ENCODE measurements around the gene CISTR. TPM values are rescaled to one million over a fixed set of nuclear protein-coding genes. Genes with fewer than 3 reads are reported as not detected.
"Not testable (repeated sequence)": the region's sequence is repeated elsewhere in the genome, so short reads cannot be mapped to it uniquely, and the experiment has no call there.

CISTR gene
- total and polyA plus RNA-seq, 5 donors from 2014 or later: not detected

DNA sequence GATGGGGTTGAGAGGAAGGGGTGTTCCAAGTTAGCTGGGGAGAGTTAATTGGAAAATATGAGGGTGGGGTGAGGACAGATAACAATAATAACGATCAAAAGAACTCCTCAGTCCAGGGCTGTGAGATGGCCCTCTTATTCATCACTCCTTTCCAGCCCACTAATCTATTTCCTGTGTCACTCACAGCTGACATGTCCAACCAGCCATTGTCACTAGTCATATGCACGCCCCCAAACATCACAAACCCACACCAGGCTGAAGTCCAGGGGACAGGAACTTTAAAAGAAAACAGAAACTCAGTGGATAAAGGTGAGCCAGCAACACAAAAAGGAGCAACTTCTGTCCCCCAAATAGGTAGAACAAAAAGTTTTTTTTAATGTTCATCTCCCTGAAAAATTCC is 25.4 kb downstream of the CISTR start:
- peak overlapping the region in 2 of 3 donors; percentile 95 to 97 for H3K27ac Mint-ChIP-seq
- ATAC-seq (ENCODE audit: low read depth in 2 of 2): no peak
- H3K27me3 Mint-ChIP-seq: peaks cover 5% of the 10 kb centered on the region
- peak overlapping the region; percentile 95 for H3K4me3 ChIP-seq (ENCODE audit: low read depth, low read length)
- peaks cover 25% of the 10 kb centered on the region for H3K4me1 ChIP-seq (ENCODE audit: control insufficient read depth, insufficient read depth, low read length, poor library complexity, severe bottlenecking)
- no peak overlapping the region for H3K27ac ChIP-seq (ENCODE audit: insufficient read depth, low read length, poor library complexity, severe bottlenecking)
- peak in 1 of 3 donors; percentile 42 for DNase-seq
- H3K36me3 ChIP-seq (ENCODE audit: control insufficient read depth, insufficient read depth, low read length): peaks cover 37% of the 10 kb centered on the region
- H3K4me3 Mint-ChIP-seq: peak overlapping the region; percentile 90 to 99 (median 94)
- no peaks in the 10 kb centered on the region for H3K9me3 ChIP-seq (ENCODE audit: control insufficient read depth in 2 of 2, low read length in 2 of 2)
- H3K4me1 Mint-ChIP-seq: peaks cover 0 to 39% (median 17%) of the 10 kb centered on the region in 4 donors
- no peaks in the 10 kb centered on the region for H3K27me3 ChIP-seq (ENCODE audit: control insufficient read depth, insufficient read depth, low read length)
- peaks cover 37% of the 10 kb centered on the region for H3K36me3 Mint-ChIP-seq
- H3K9me3 Mint-ChIP-seq: no peaks in the 10 kb centered on the region

DNA sequence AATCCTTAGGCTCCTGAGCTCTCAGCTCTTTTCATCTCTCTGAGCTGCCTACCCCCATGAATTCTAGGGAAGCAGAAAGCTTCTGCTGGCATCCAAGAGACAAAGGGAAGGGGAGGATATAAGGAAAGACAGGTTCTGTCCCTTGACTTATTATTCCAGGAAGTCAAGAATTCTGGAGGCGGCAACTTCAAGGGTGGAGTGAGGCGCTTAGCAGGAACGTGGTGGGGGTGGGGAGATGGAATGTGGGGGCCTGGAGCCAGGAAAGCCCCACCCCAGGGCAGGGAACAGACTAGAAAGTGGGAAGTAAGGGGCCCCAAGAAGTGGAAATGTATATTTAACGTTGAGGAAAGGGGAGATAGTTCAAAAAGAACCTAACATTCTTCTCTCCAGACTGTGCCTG is 26.0 kb downstream of the CISTR start:
- Mint-ChIP-seq H3K27me3 (peaks cover under 1% of the 10 kb centered on the region), H3K4me3 (peak overlapping the region; percentile 90 to 99 (median 94)), H3K27ac (peak overlapping the region in 2 of 3 donors; percentile 68 to 95), H3K9me3 (no peaks in the 10 kb centered on the region), H3K36me3 (peaks cover 42% of the 10 kb centered on the region), H3K4me1 (peaks cover 0 to 39% (median 17%) of the 10 kb centered on the region in 4 donors)
- H3K36me3 ChIP-seq (ENCODE audit: control insufficient read depth, insufficient read depth, low read length): peaks cover 43% of the 10 kb centered on the region
- no peaks in the 10 kb centered on the region for H3K27me3 ChIP-seq (ENCODE audit: control insufficient read depth, insufficient read depth, low read length)
- DNase-seq: no peak
- ATAC-seq (ENCODE audit: low read depth in 2 of 2): no peak
- peak overlapping the region; percentile 95 for H3K4me3 ChIP-seq (ENCODE audit: low read depth, low read length)
- no peak overlapping the region for H3K27ac ChIP-seq (ENCODE audit: insufficient read depth, low read length, poor library complexity, severe bottlenecking)
- H3K4me1 ChIP-seq (ENCODE audit: control insufficient read depth, insufficient read depth, low read length, poor library complexity, severe bottlenecking): peaks cover 25% of the 10 kb centered on the region
- H3K9me3 ChIP-seq (ENCODE audit: control insufficient read depth in 2 of 2, low read length in 2 of 2): no peaks in the 10 kb centered on the region

GRCh38 chr12:53722450-53723041 is 29.2 kb downstream of the CISTR start:
- peaks cover 20% of the 10 kb centered on the region for H3K4me1 ChIP-seq (ENCODE audit: control insufficient read depth, insufficient read depth, low read length, poor library complexity, severe bottlenecking)
- H3K4me1 Mint-ChIP-seq: peaks cover 0 to 31% (median 14%) of the 10 kb centered on the region in 4 donors
- H3K36me3 ChIP-seq (ENCODE audit: control insufficient read depth, insufficient read depth, low read length): peaks cover 70% of the 10 kb centered on the region
- no peak overlapping the region for H3K27ac ChIP-seq (ENCODE audit: insufficient read depth, low read length, poor library complexity, severe bottlenecking)
- DNase-seq (no peak), ATAC-seq (ENCODE audit: low read depth in 2 of 2) (no peak)
- no peaks in the 10 kb centered on the region for H3K27me3 Mint-ChIP-seq
- no peak overlapping the region for H3K4me3 ChIP-seq (ENCODE audit: low read depth, low read length)
- peaks cover 55% of the 10 kb centered on the region for H3K36me3 Mint-ChIP-seq
- no peaks in the 10 kb centered on the region for H3K27me3 ChIP-seq (ENCODE audit: control insufficient read depth, insufficient read depth, low read length)
- H3K4me3 Mint-ChIP-seq: no peak overlapping the region
- no peaks in the 10 kb centered on the region for H3K9me3 ChIP-seq (ENCODE audit: control insufficient read depth in 2 of 2, low read length in 2 of 2)
- H3K9me3 Mint-ChIP-seq: no peaks in the 10 kb centered on the region
- H3K27ac Mint-ChIP-seq: peak overlapping the region in 1 of 3 donors; percentile 24

GRCh38 chr12:53720946-53721345 is 30.8 kb downstream of the CISTR start:
- Histone ChIP-seq H3K27ac (ENCODE audit: insufficient read depth, low read length, poor library complexity, severe bottlenecking) (no peak overlapping the region), H3K4me3 (ENCODE audit: low read depth, low read length) (no peak overlapping the region), H3K4me1 (ENCODE audit: control insufficient read depth, insufficient read depth, low read length, poor library complexity, severe bottlenecking) (peaks cover 6% of the 10 kb centered on the region), H3K36me3 (ENCODE audit: control insufficient read depth, insufficient read depth, low read length) (peaks cover 85% of the 10 kb centered on the region), H3K9me3 (ENCODE audit: control insufficient read depth in 2 of 2, low read length in 2 of 2) (no peaks in the 10 kb centered on the region), H3K27me3 (ENCODE audit: control insufficient read depth, insufficient read depth, low read length) (no peaks in the 10 kb centered on the region)
- ATAC-seq (ENCODE audit: low read depth in 2 of 2) (no peak), DNase-seq (no peak)
- Mint-ChIP-seq H3K4me3 (peak overlapping the region in 1 of 4 donors; percentile 67), H3K27me3 (no peaks in the 10 kb centered on the region), H3K4me1 (peaks cover 0 to 17% (median 6%) of the 10 kb centered on the region in 4 donors), H3K27ac (peak overlapping the region in 1 of 3 donors; percentile 63), H3K36me3 (peaks cover 62% of the 10 kb centered on the region), H3K9me3 (peaks cover 0 to 2% (median 0%) of the 10 kb centered on the region in 7 donors)

DNA sequence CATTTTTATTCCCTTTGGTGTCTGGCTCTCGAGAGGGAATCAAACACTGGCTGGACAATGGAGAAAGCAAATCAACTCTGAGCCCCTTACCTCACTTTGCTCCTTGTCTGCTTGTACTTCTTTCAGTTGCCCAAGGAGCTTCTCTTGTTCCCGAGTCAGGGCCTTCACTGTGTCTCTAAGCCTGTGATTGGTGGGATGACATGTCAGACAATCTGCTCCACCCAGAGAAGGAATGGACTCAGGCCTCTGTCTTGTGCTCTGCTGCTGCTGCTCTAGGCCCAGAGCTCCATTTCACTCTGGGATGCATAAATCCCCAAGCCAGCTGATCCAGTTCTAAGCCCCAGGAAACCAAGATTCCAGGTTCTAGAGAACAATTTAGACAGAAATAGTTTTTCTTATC is 32.1 kb downstream of the CISTR start:
- H3K27ac Mint-ChIP-seq: no peak overlapping the region
- Histone ChIP-seq H3K4me3 (ENCODE audit: low read depth, low read length) (no peak overlapping the region), H3K4me1 (ENCODE audit: control insufficient read depth, insufficient read depth, low read length, poor library complexity, severe bottlenecking) (no peaks in the 10 kb centered on the region), H3K27me3 (ENCODE audit: control insufficient read depth, insufficient read depth, low read length) (no peaks in the 10 kb centered on the region), H3K9me3 (ENCODE audit: control insufficient read depth in 2 of 2, low read length in 2 of 2) (no peaks in the 10 kb centered on the region), H3K36me3 (ENCODE audit: control insufficient read depth, insufficient read depth, low read length) (peaks cover 94% of the 10 kb centered on the region), H3K27ac (ENCODE audit: insufficient read depth, low read length, poor library complexity, severe bottlenecking) (no peak overlapping the region)
- ATAC-seq (ENCODE audit: low read depth in 2 of 2) (no peak), DNase-seq (no peak)
- H3K4me3 Mint-ChIP-seq: no peak overlapping the region
- H3K9me3 Mint-ChIP-seq: peaks cover 0 to 2% (median 0%) of the 10 kb centered on the region in 7 donors
- no peaks in the 10 kb centered on the region for H3K27me3 Mint-ChIP-seq
- H3K4me1 Mint-ChIP-seq: peaks cover 0 to 7% (median 5%) of the 10 kb centered on the region in 4 donors
- H3K36me3 Mint-ChIP-seq: peaks cover 63% of the 10 kb centered on the region

DNA sequence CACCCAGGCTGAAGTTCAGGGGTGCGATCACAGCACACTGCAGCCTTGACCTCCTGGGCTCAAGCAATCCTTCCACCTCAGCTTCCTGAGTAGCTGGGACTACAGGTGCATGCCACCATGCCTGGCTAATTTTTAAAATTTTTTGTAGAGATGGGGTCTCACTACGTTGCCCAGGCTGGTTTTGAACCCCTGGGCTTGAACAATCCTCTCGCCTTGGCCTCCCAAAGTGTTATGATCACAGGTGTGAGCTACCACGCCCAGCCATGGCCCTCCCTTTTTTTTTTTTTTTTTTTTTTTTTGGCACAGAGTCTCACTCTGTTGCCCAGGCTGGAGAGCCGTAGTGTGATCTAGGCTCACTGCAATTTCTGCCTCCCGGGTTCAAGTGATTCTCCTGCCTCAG is 33.2 kb downstream of the CISTR start:
- peaks cover 93% of the 10 kb centered on the region for H3K36me3 ChIP-seq (ENCODE audit: control insufficient read depth, insufficient read depth, low read length)
- H3K9me3 ChIP-seq (ENCODE audit: control insufficient read depth in 2 of 2, low read length in 2 of 2); DNase-seq; H3K4me1 ChIP-seq (ENCODE audit: control insufficient read depth, insufficient read depth, low read length, poor library complexity, severe bottlenecking); H3K27ac ChIP-seq (ENCODE audit: insufficient read depth, low read length, poor library complexity, severe bottlenecking); H3K27me3 ChIP-seq (ENCODE audit: control insufficient read depth, insufficient read depth, low read length); H3K4me1 Mint-ChIP-seq; H3K27ac Mint-ChIP-seq; ATAC-seq (ENCODE audit: low read depth in 2 of 2); H3K9me3 Mint-ChIP-seq; H3K27me3 Mint-ChIP-seq; H3K4me3 Mint-ChIP-seq; H3K4me3 ChIP-seq (ENCODE audit: low read depth, low read length): not testable (repeated sequence)
- H3K36me3 Mint-ChIP-seq: peaks cover 59% of the 10 kb centered on the region

GRCh38 chr12:53717319-53717718 is 34.5 kb downstream of the CISTR start:
- H3K36me3 ChIP-seq (ENCODE audit: control insufficient read depth, insufficient read depth, low read length): peaks cover 92% of the 10 kb centered on the region
- H3K27me3 Mint-ChIP-seq: no peaks in the 10 kb centered on the region

GRCh38 chr12:53714004-53714403 is 37.8 kb downstream of the CISTR start:
- ATAC-seq (ENCODE audit: low read depth in 2 of 2) (no peak), DNase-seq (no peak)
- H3K36me3 ChIP-seq (ENCODE audit: control insufficient read depth, insufficient read depth, low read length): peaks cover 67% of the 10 kb centered on the region
- no peaks in the 10 kb centered on the region for H3K27me3 Mint-ChIP-seq
- no peaks in the 10 kb centered on the region for H3K4me1 Mint-ChIP-seq
- H3K4me1 ChIP-seq (ENCODE audit: control insufficient read depth, insufficient read depth, low read length, poor library complexity, severe bottlenecking): no peaks in the 10 kb centered on the region
- no peaks in the 10 kb centered on the region for H3K9me3 ChIP-seq (ENCODE audit: control insufficient read depth in 2 of 2, low read length in 2 of 2)
- no peaks in the 10 kb centered on the region for H3K27me3 ChIP-seq (ENCODE audit: control insufficient read depth, insufficient read depth, low read length)
- H3K27ac Mint-ChIP-seq: peak overlapping the region in 1 of 3 donors; percentile 90
- H3K36me3 Mint-ChIP-seq: peaks cover 44% of the 10 kb centered on the region
- H3K4me3 ChIP-seq (ENCODE audit: low read depth, low read length): no peak overlapping the region
- H3K27ac ChIP-seq (ENCODE audit: insufficient read depth, low read length, poor library complexity, severe bottlenecking): no peak overlapping the region
- H3K4me3 Mint-ChIP-seq: no peak overlapping the region
- peaks cover 0 to 2% (median 0%) of the 10 kb centered on the region in 7 donors for H3K9me3 Mint-ChIP-seq

More at GRCh38 chr12:53717319-53717718, 34.5 kb downstream of the CISTR start:
- Histone ChIP-seq H3K4me3 (ENCODE audit: low read depth, low read length) (no peak overlapping the region), H3K9me3 (ENCODE audit: control insufficient read depth in 2 of 2, low read length in 2 of 2) (no peaks in the 10 kb centered on the region), H3K4me1 (ENCODE audit: control insufficient read depth, insufficient read depth, low read length, poor library complexity, severe bottlenecking) (no peaks in the 10 kb centered on the region), H3K27ac (ENCODE audit: insufficient read depth, low read length, poor library complexity, severe bottlenecking) (no peak overlapping the region), H3K27me3 (ENCODE audit: control insufficient read depth, insufficient read depth, low read length) (no peaks in the 10 kb centered on the region)
- no peak for ATAC-seq (ENCODE audit: low read depth in 2 of 2)
- Mint-ChIP-seq H3K27ac (peak overlapping the region in 2 of 3 donors; percentile 11 to 53), H3K4me1 (peaks cover 0 to 6% (median under 1%) of the 10 kb centered on the region in 4 donors), H3K4me3 (no peak overlapping the region), H3K36me3 (peaks cover 58% of the 10 kb centered on the region), H3K9me3 (peaks cover 0 to 2% (median 0%) of the 10 kb centered on the region in 7 donors)
- no peak for DNase-seq
